ENCODE results near the gene NTPCR. TPM values are rescaled to one million over a fixed set of nuclear protein-coding genes. Genes with fewer than 3 reads are reported as not detected.
A peak's percentile ranks its signal among the peaks of the same experiment; 100 is the strongest.

Gene NTPCR
- polyA plus RNA-seq, 2 of the 4 experiments (the other 2 are of a cell fraction), result 69.9 to 83.6 TPM

- TF ChIP-seq CTCF (IDR thresholded peaks at IDR 0.05) (no peak), MAFK (IDR thresholded peaks at IDR 0.05; ENCODE audit: partially characterized antibody) (no peak), TFCP2L1 (CRISPR knock-in tag; IDR thresholded peaks at IDR 0.05) (no peak), HEYL (CRISPR knock-in tag; IDR thresholded peaks at IDR 0.05) (no peak), FOSL2 (IDR thresholded peaks at IDR 0.05) (no peak), FOSL2 (CRISPR knock-in tag; IDR thresholded peaks at IDR 0.05) (no peak)
- TF ChIP-seq, protein P1, sequence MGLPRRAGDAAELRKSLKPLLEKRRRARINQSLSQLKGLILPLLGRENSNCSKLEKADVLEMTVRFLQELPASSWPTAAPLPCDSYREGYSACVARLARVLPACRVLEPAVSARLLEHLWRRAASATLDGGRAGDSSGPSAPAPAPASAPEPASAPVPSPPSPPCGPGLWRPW (IDR thresholded peaks at IDR 0.05), result no peak
These were observed 1.2 kb downstream of the NTPCR start (continued) for GRCh38 chr1:232951605-232952004.

GRCh38 chr1:232952514-232953499, 2.4 kb downstream of the NTPCR start:
- Histone ChIP-seq H3K4me2 (peak overlapping the region; percentile 93), H3K9me3 (peaks cover 1% of the 10 kb centered on the region), H3K4me3 (no peak overlapping the region), H3K4me1 (peaks cover 26% of the 10 kb centered on the region), H3K27ac (peak overlapping the region; percentile 79 to 95)
- POLR2A ChIA-PET, result interaction anchor here (0.5 kb wide), 1 partner anchor 200 kb away, joined by 3 read pairs; no protein-coding TSS in a partner anchor
- TF ChIP-seq FOSL2 (IDR thresholded peaks at IDR 0.05) (no peak), FOSL2 (CRISPR knock-in tag; IDR thresholded peaks at IDR 0.05) (peak; percentile 52), CBX2 (IDR thresholded peaks at IDR 0.05; ENCODE audit: borderline replicate concordance, low read depth) (no peak), RAD21 (conservative IDR thresholded peaks at IDR 0.05 in 1 of 2, IDR thresholded peaks at IDR 0.05 in 1 of 2) (peak; percentile 52 to 53; a peak in 4 of 5 replicates), EHMT2 (IDR thresholded peaks at IDR 0.05; ENCODE audit: low read depth) (no peak), HEYL (CRISPR knock-in tag; IDR thresholded peaks at IDR 0.05) (no peak), FOXS1 (CRISPR knock-in tag; IDR thresholded peaks at IDR 0.05) (no peak), CTCF (IDR thresholded peaks at IDR 0.05) (peak; percentile 49), RCOR1 (IDR thresholded peaks at IDR 0.05; ENCODE audit: low read depth, low read length) (no peak), SMC3 (IDR thresholded peaks at IDR 0.05) (peak; percentile 46; the same call in 2 of the 3 replicates)
- WGBS (ENCODE audit: missing lambda C conversion rate), result 67% methylated on average over 2 of the region's 2 CpGs
- CTCF ChIA-PET, result interaction anchor here (0.6 to 2.5 kb wide), 16 partner anchors 10 to 443 kb away, joined by 3 to 9 read pairs (median 3); partner anchors contain the start of gene MAP10
- peak; percentile 89 for FAIRE-seq
- peak; percentile 76 to 79 for ATAC-seq
- DNase-seq (ENCODE audit: low read depth in 1 of 2, low spot score in 1 of 2), result peak; percentile 80

DNA sequence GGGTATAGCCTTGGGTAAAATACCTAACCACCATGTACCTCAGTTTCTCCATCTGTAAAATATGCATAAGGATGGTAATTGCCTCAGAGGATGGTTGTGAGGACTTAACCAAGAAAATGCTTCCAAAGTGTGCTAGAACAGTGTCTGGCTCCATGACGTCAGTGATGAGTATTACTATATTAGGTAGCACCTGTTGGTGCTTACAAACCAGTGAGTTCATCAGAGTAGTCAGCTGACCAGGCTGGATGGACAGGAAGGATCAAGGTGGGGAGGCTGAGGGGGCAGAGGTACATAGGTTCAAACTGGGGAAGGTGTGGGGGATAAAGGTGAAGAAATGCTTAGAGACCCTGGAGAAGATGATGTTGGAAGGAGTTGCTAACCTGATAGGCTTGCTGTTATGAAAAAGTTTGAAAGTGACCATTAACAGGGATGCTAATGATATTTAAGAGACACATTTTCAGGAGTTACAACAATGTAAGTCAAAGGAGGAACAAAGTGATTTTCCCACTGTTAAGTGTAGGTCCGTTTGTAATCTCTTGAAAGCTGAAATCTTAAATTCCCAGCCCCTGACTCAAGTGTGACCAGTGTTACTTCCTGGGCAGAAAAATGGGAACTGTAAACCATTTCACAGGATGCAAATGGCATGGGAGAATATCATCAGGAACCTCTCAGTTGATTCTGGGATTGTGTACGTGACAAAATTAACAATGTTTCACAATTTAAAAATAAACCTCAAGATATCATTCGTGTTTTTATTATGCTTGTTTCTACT, 4.4 kb downstream of the NTPCR start:
- ATAC-seq, result no peak
- H3K4me3 ChIP-seq, result no peak overlapping the region
- H3K9me3 ChIP-seq, result peaks cover 14% of the 10 kb centered on the region
- H3K27ac ChIP-seq, result no peak overlapping the region
- DNase-seq (ENCODE audit: low read depth in 1 of 2, low spot score in 1 of 2), result no peak
- ChIA-PET CTCF (interaction anchor here (2.5 kb wide), 1 partner anchor 8 kb away, joined by 9 read pairs; no protein-coding TSS in a partner anchor), POLR2A (no interaction called here)
- FAIRE-seq, result no peak
- H3K4me1 ChIP-seq, result peaks cover 21% of the 10 kb centered on the region
- 85% methylated on average over 4 of the region's 4 CpGs for WGBS (ENCODE audit: missing lambda C conversion rate)
- H3K4me2 ChIP-seq, result no peak overlapping the region
- TF ChIP-seq, protein P2, sequence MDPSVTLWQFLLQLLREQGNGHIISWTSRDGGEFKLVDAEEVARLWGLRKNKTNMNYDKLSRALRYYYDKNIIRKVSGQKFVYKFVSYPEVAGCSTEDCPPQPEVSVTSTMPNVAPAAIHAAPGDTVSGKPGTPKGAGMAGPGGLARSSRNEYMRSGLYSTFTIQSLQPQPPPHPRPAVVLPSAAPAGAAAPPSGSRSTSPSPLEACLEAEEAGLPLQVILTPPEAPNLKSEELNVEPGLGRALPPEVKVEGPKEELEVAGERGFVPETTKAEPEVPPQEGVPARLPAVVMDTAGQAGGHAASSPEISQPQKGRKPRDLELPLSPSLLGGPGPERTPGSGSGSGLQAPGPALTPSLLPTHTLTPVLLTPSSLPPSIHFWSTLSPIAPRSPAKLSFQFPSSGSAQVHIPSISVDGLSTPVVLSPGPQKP (IDR thresholded peaks at IDR 0.05; ENCODE audit: low read depth, low read length), result no peak
- TF ChIP-seq PHF8 (IDR thresholded peaks at IDR 0.05; ENCODE audit: borderline replicate concordance, low read depth), result no peak
